Subcutaneous adipose tissue (tissue), 4 donors: ENCODE results near the gene QSOX2. TPM values are rescaled to one million over a fixed set of nuclear protein-coding genes. Genes with fewer than 3 reads are reported as not detected.

Source experiments
- total RNA-seq, 4 donors: library from RNA; depleted of rRNA; stranded (reverse); fragments of >200 nt; gene quantifications; one replicate each; pipeline ENCODE4 v1.1.0, GENCODE V29; 2016
- TF ChIP-seq, protein P1 (sequence below): fragments of 450-650 bp; IDR thresholded peaks from one replicate; pipeline ENCODE4 v1.5.1; 2016; ENCODE audit warnings: low read depth, mild to moderate bottlenecking, control low read depth, antibody characterized with exemption, moderate library complexity

Gene QSOX2
- total RNA-seq, 4 donors from 2014 or later, result 3.7 to 5.3 (median 4.5) TPM

DNA sequence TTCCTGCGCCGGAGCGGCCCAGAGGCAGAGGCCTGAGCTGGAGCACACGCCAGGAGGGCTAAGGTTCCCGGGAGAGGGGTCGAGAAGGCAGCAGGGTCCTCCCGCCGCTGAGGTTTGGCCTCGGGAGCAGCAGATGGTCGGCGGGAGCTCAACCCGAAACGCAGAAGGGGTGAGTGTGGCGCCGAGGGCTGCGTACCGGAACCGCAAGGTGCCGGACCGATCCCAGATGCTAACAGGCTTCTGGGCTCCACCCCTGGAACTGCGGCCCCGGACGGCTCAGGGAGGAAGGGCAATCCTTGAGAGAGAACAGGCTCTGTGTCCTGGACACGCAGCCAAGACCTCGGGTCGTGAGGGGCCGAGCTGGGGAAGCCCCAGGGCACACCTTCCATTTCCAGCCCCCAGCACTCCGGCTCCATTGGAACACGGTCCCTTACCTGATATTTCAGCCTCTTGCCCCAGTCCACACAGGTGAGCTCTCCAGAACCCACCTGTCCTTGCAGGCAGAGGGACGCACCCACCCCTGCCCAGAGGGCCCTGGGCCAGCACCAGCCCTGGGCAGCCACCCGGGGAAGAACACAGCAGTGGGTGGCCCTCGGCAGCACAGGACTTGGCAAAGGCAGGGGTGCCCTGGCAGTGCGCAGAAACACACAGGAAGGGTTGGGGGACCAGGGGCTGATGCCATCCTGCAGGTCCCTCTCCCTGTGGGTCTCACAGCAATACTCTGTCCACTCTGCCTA is 42.0 kb downstream of the QSOX2 start:
- TF ChIP-seq, protein P1, sequence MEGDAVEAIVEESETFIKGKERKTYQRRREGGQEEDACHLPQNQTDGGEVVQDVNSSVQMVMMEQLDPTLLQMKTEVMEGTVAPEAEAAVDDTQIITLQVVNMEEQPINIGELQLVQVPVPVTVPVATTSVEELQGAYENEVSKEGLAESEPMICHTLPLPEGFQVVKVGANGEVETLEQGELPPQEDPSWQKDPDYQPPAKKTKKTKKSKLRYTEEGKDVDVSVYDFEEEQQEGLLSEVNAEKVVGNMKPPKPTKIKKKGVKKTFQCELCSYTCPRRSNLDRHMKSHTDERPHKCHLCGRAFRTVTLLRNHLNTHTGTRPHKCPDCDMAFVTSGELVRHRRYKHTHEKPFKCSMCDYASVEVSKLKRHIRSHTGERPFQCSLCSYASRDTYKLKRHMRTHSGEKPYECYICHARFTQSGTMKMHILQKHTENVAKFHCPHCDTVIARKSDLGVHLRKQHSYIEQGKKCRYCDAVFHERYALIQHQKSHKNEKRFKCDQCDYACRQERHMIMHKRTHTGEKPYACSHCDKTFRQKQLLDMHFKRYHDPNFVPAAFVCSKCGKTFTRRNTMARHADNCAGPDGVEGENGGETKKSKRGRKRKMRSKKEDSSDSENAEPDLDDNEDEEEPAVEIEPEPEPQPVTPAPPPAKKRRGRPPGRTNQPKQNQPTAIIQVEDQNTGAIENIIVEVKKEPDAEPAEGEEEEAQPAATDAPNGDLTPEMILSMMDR, result no peak

DNA sequence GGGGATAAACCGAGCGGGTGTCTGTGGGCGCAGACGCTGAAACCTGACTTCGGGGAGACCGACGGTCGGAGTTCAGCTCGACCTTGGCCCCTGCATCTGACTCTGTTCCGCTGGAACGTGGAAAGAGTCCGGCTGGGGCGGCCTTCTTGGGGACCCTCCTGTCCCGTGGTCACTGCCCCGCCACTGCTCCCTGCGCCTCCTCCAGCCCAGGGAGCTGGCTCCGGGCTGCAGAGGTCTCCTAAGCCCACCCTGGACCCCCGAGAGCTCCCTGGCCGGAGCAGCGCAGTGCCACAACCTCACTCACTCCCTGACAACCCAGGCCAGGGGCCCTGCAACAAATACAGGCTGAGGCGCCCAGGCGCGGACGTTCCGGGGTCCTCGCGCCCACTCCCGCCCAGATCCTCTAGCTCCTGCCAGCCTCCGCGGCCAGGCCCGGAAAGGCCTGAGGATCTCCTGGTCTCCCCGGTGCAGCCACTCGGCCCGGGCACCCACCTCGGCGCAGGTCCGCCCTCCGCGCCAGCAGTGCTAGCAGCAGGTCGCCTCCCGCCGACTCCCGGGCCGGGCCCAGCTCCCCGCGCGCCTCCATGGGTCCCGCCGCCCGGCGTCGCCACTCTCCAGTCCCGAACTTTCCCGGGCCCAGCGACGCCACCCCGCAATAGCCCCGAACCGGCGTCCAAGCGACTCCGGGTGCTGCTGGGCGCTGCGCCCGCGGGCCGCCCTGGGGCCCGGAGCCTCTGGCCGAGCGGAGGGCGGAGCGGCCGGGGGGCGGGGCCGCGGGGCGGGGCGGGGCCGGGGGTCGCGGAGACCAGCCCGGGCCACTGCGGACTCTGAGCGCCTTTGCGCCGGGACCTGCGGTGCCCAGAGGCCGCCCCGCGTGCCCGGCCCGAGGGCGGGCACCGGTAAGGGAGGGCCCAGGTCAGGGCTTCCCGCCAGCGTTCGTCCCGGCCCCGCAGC is 42.9 kb downstream of the QSOX2 start:
- TF ChIP-seq, protein P1, result no peak

DNA sequence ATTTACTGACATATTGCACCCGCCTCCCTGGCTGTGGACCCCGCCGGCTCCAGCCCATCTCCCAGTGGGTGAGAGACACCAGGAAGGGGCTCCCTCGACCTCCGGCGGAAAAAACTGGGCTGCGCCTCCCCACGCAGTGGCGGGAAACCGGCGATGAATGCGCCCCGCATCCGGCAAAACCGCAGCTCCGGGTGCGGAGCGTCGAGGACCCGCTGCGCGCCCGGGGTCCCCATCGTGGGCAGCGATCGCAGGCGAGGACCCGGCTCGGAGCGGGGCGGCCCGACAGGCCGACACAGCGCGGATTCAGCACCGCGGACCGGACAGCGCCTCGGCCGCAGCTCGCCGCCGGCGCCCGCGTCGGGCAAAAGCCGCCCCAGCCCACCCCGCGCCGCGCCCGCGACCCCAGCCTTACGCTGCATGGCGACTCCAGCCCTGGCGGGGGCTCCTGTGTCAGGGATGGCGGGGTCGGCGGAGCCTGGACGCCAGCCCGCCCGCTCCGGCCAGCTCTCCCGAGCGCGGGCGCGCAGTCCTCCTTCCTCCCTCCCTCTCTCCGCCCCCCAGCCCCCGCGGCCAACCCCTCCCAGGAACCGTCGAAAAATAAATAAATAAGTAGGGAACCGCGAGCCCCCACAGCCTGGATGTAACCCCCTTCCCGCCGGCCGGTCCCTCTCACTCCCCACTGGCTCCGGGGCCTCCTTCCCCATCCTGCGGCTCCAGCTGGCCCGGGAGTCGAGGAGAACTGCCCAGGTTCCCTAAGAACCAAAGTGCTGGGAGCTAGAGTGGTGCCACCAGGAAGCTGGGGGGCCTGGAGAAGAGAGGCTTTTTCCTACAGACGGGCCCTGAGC is 43.8 kb downstream of the QSOX2 start:
- TF ChIP-seq, protein P1, result no peak

DNA sequence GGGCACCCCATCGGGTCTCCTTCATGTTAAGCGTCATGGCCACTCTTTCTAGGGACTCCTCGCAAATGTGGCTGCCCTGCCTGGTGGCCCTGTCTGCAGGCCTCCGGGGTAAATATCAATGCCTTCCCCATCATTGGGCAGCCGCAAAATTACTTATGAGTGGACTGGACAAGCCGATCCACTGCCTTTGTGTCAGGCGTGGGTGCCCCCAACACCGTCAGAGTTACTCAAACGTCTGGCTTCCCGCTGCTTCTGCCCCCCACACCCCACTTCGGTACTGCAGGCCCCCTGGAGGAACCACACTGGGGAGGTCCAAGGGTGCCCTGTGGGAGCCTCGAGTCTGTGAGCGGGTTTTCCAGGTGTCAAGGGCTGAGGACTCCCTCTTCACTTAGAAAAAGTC is 44.4 kb downstream of the QSOX2 start:
- TF ChIP-seq, protein P1, result no peak

DNA sequence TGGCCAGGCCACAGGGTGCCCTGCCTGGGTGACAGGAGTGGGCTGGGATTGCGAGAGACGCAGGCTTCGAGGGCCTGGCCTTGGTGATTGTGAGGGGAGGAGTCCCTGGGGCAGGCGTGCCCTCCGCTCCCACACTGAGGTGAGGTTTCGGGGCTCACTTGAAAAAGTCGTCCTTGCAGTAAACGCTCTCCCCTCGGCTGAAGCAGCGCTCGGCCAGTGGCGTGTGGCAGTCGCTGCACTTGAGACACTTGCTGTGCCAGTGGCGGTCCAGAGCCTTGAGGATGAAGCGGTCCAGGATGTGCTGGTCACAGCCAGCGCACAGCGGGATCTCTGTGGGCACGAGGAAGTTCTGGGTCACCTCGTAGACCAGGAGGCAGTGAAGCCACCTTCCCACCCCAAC is 45.2 kb downstream of the QSOX2 start:
- TF ChIP-seq, protein P1, result no peak

DNA sequence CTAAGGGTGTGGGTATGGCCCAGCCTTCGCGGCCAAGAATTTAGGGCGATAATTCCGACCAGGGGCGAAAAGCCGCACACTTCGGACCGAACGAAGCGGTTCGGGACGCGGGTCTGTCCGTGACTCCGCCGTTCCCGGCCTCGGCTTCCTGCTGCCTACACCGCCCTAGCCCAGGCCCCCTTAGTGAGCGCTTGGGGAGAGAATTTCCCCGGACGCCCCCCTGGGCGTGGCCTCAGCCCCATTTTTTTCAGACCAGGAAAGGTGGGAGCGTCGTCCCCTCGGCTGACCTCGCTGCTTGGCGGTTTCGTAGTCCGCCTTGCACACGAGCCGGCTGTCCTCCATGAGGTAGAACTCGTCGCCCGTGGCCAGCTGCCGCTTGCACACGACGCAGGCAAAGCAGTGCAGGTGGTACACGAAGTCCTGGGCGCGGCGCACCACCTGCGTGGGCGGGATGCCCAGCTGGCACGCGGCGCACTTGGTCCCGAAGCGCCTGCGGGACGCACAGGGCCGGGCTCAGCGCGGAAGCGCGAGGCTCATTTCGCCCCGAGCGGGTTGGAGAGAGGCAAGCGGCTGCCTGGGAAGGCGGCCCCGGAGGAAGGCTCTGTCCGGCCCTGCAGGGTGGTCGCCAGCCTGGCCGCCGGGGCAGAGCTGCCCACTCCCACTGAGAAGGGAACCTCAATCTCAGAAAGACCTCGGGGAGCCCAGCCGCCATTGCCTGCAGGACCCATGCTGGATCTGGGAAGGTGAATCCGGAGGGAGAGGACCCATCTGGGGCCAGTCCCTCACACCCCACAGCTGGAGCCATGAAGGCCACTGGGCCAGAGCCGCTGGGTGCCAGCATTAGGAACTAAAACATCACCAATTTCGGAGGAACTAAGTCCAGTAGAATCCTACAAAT is 46.0 kb downstream of the QSOX2 start:
- TF ChIP-seq, protein P1, result no peak
